ENCODE results near the gene FAM53B.
"Not testable (repeated sequence)": the region's sequence is repeated elsewhere in the genome, so short reads cannot be mapped to it uniquely, and the experiment has no call there.

The FAM53B gene

GRCh38 chr10:124610851-124611250 lies 133.3 kb downstream of the FAM53B start:
- H3K9ac ChIP-seq (ENCODE audit: low read length); H3K27me3 ChIP-seq (ENCODE audit: control insufficient read depth, insufficient read depth, low read length); H3K4me1 ChIP-seq (ENCODE audit: control insufficient read depth, low read depth, low read length); H3K36me3 ChIP-seq (ENCODE audit: control insufficient read depth, low read depth, low read length); H3K9me3 ChIP-seq (ENCODE audit: control insufficient read depth, low read depth, low read length); H3K4me3 ChIP-seq (ENCODE audit: low read length); H3K27ac ChIP-seq (ENCODE audit: low read length): not testable (repeated sequence)

- not testable (repeated sequence) for H3K36me3 ChIP-seq (ENCODE audit: control insufficient read depth, low read depth, low read length); H3K4me1 ChIP-seq (ENCODE audit: control insufficient read depth, low read depth, low read length); H3K4me3 ChIP-seq (ENCODE audit: low read length); H3K9ac ChIP-seq (ENCODE audit: low read length); H3K27ac ChIP-seq (ENCODE audit: low read length); H3K27me3 ChIP-seq (ENCODE audit: control insufficient read depth, insufficient read depth, low read length); H3K9me3 ChIP-seq (ENCODE audit: control insufficient read depth, low read depth, low read length)
These were observed 134.0 kb downstream of the FAM53B start for GRCh38 chr10:124610186-124610585.

- no peaks in the 10 kb centered on the region for H3K9me3 ChIP-seq (ENCODE audit: control insufficient read depth, low read depth, low read length)
- H3K4me1 ChIP-seq (ENCODE audit: control insufficient read depth, low read depth, low read length): no peaks in the 10 kb centered on the region
- no peak overlapping the region for H3K4me3 ChIP-seq (ENCODE audit: low read length)
- no peaks in the 10 kb centered on the region for H3K27me3 ChIP-seq (ENCODE audit: control insufficient read depth, insufficient read depth, low read length)
- no peak overlapping the region for H3K27ac ChIP-seq (ENCODE audit: low read length)
- H3K9ac ChIP-seq (ENCODE audit: low read length): no peak overlapping the region
- no peaks in the 10 kb centered on the region for H3K36me3 ChIP-seq (ENCODE audit: control insufficient read depth, low read depth, low read length)
These were observed 134.5 kb downstream of the FAM53B start for GRCh38 chr10:124609698-124610097.

GRCh38 chr10:124608093-124608721 lies 136.0 kb downstream of the FAM53B start:
- Histone ChIP-seq H3K9ac (ENCODE audit: low read length) (no peak overlapping the region), H3K27ac (ENCODE audit: low read length) (no peak overlapping the region), H3K4me1 (ENCODE audit: control insufficient read depth, low read depth, low read length) (no peaks in the 10 kb centered on the region)

GRCh38 chr10:124607693-124608092 lies 136.5 kb downstream of the FAM53B start:
- Histone ChIP-seq H3K36me3 (ENCODE audit: control insufficient read depth, low read depth, low read length) (no peaks in the 10 kb centered on the region), H3K9ac (ENCODE audit: low read length) (no peak overlapping the region), H3K27ac (ENCODE audit: low read length) (no peak overlapping the region), H3K27me3 (ENCODE audit: control insufficient read depth, insufficient read depth, low read length) (no peaks in the 10 kb centered on the region), H3K4me3 (ENCODE audit: low read length) (no peak overlapping the region), H3K4me1 (ENCODE audit: control insufficient read depth, low read depth, low read length) (no peaks in the 10 kb centered on the region), H3K9me3 (ENCODE audit: control insufficient read depth, low read depth, low read length) (no peaks in the 10 kb centered on the region)

More at GRCh38 chr10:124608093-124608721, 136.0 kb downstream of the FAM53B start:
- Histone ChIP-seq H3K27me3 (ENCODE audit: control insufficient read depth, insufficient read depth, low read length) (no peaks in the 10 kb centered on the region), H3K36me3 (ENCODE audit: control insufficient read depth, low read depth, low read length) (no peaks in the 10 kb centered on the region), H3K9me3 (ENCODE audit: control insufficient read depth, low read depth, low read length) (no peaks in the 10 kb centered on the region), H3K4me3 (ENCODE audit: low read length) (no peak overlapping the region)

GRCh38 chr10:124606822-124607221 lies 137.4 kb downstream of the FAM53B start:
- H3K4me1 ChIP-seq (ENCODE audit: control insufficient read depth, low read depth, low read length): no peaks in the 10 kb centered on the region
- no peaks in the 10 kb centered on the region for H3K9me3 ChIP-seq (ENCODE audit: control insufficient read depth, low read depth, low read length)
- H3K4me3 ChIP-seq (ENCODE audit: low read length): no peak overlapping the region
- H3K9ac ChIP-seq (ENCODE audit: low read length): no peak overlapping the region
- no peaks in the 10 kb centered on the region for H3K36me3 ChIP-seq (ENCODE audit: control insufficient read depth, low read depth, low read length)
- no peak overlapping the region for H3K27ac ChIP-seq (ENCODE audit: low read length)
- no peaks in the 10 kb centered on the region for H3K27me3 ChIP-seq (ENCODE audit: control insufficient read depth, insufficient read depth, low read length)

- Histone ChIP-seq H3K36me3 (ENCODE audit: control insufficient read depth, low read depth, low read length) (no peaks in the 10 kb centered on the region), H3K27ac (ENCODE audit: low read length) (no peak overlapping the region), H3K9me3 (ENCODE audit: control insufficient read depth, low read depth, low read length) (no peaks in the 10 kb centered on the region), H3K4me3 (ENCODE audit: low read length) (no peak overlapping the region), H3K27me3 (ENCODE audit: control insufficient read depth, insufficient read depth, low read length) (no peaks in the 10 kb centered on the region), H3K4me1 (ENCODE audit: control insufficient read depth, low read depth, low read length) (no peaks in the 10 kb centered on the region), H3K9ac (ENCODE audit: low read length) (no peak overlapping the region)
These were observed 138.0 kb downstream of the FAM53B start for GRCh38 chr10:124605856-124606812.

- Histone ChIP-seq H3K4me1 (ENCODE audit: control insufficient read depth, low read depth, low read length) (no peaks in the 10 kb centered on the region), H3K4me3 (ENCODE audit: low read length) (no peak overlapping the region), H3K27me3 (ENCODE audit: control insufficient read depth, insufficient read depth, low read length) (no peaks in the 10 kb centered on the region), H3K9me3 (ENCODE audit: control insufficient read depth, low read depth, low read length) (no peaks in the 10 kb centered on the region), H3K27ac (ENCODE audit: low read length) (no peak overlapping the region), H3K36me3 (ENCODE audit: control insufficient read depth, low read depth, low read length) (no peaks in the 10 kb centered on the region), H3K9ac (ENCODE audit: low read length) (no peak overlapping the region)
These were observed 138.7 kb downstream of the FAM53B start for GRCh38 chr10:124605481-124605855.

GRCh38 chr10:124605001-124605370 lies 139.2 kb downstream of the FAM53B start:
- Histone ChIP-seq H3K4me1 (ENCODE audit: control insufficient read depth, low read depth, low read length) (no peaks in the 10 kb centered on the region), H3K4me3 (ENCODE audit: low read length) (no peak overlapping the region), H3K9ac (ENCODE audit: low read length) (no peak overlapping the region)

GRCh38 chr10:124604214-124605000 lies 139.8 kb downstream of the FAM53B start:
- no peaks in the 10 kb centered on the region for H3K27me3 ChIP-seq (ENCODE audit: control insufficient read depth, insufficient read depth, low read length)
- no peak overlapping the region for H3K27ac ChIP-seq (ENCODE audit: low read length)
- no peak overlapping the region for H3K9ac ChIP-seq (ENCODE audit: low read length)
- no peaks in the 10 kb centered on the region for H3K36me3 ChIP-seq (ENCODE audit: control insufficient read depth, low read depth, low read length)
- H3K9me3 ChIP-seq (ENCODE audit: control insufficient read depth, low read depth, low read length): no peaks in the 10 kb centered on the region
- no peaks in the 10 kb centered on the region for H3K4me1 ChIP-seq (ENCODE audit: control insufficient read depth, low read depth, low read length)
- no peak overlapping the region for H3K4me3 ChIP-seq (ENCODE audit: low read length)

More at GRCh38 chr10:124605001-124605370, 139.2 kb downstream of the FAM53B start:
- no peaks in the 10 kb centered on the region for H3K36me3 ChIP-seq (ENCODE audit: control insufficient read depth, low read depth, low read length)
- no peak overlapping the region for H3K27ac ChIP-seq (ENCODE audit: low read length)
- no peaks in the 10 kb centered on the region for H3K9me3 ChIP-seq (ENCODE audit: control insufficient read depth, low read depth, low read length)
- H3K27me3 ChIP-seq (ENCODE audit: control insufficient read depth, insufficient read depth, low read length): no peaks in the 10 kb centered on the region

- Histone ChIP-seq H3K27me3 (ENCODE audit: control insufficient read depth, insufficient read depth, low read length) (no peaks in the 10 kb centered on the region), H3K9me3 (ENCODE audit: control insufficient read depth, low read depth, low read length) (no peaks in the 10 kb centered on the region), H3K9ac (ENCODE audit: low read length) (no peak overlapping the region), H3K36me3 (ENCODE audit: control insufficient read depth, low read depth, low read length) (no peaks in the 10 kb centered on the region), H3K27ac (ENCODE audit: low read length) (no peak overlapping the region), H3K4me1 (ENCODE audit: control insufficient read depth, low read depth, low read length) (no peaks in the 10 kb centered on the region), H3K4me3 (ENCODE audit: low read length) (no peak overlapping the region)
These were observed 140.6 kb downstream of the FAM53B start for GRCh38 chr10:124603376-124604213.

Data from iPS-18a (cell line).